Ovary (tissue), 9 donors: Measurements from ENCODE around the gene TRIM28. TPM values are rescaled to one million over a fixed set of nuclear protein-coding genes. Genes with fewer than 3 reads are reported as not detected.

Source experiments
- DNase-seq, 5 donors: peaks; one replicate each; pipeline ENCODE4 v3.0.0-alpha.2; 2019 to 2020
- H3K27ac ChIP-seq, 2 donors: fragments of 200-600 bp; one replicate each; pipeline versions ENCODE4 v1.5.1 to v1.8.0; 2019 to 2022
- H3K27me3 ChIP-seq: fragments of 200-600 bp; one replicate; pipeline ENCODE4 v1.8.0; 2022
- H3K36me3 ChIP-seq: fragments of 200-600 bp; sonication (generic); one replicate; pipeline ENCODE4 v1.5.1; 2019
- H3K4me1 ChIP-seq: one replicate; pipeline ENCODE4 v1.8.1; 2013; ENCODE audit warnings: mild to moderate bottlenecking, moderate library complexity; ENCODE audit not compliant: insufficient read depth
- H3K4me3 ChIP-seq: fragments of 200-600 bp; sonication (generic); one replicate; pipeline ENCODE4 v1.5.1; 2017
- H3K9me3 ChIP-seq, 2 donors: fragments of 200-600 bp in 1 of 2; sonication (generic) in 1 of 2; one replicate each; pipeline versions ENCODE4 v1.5.1 to v1.8.1; 2013 to 2019; ENCODE audit warnings: mild to moderate bottlenecking in 1 of 2, moderate library complexity in 1 of 2
- CTCF ChIP-seq, 3 donors: fragments of 450-650 bp in 2 of 3; fragments of 200-600 bp in 1 of 3; IDR thresholded peaks; one replicate each; pipeline versions ENCODE4 v1.5.1 to v1.8.0; 2016 to 2022; ENCODE audit warnings: antibody characterized with exemption in 3 of 3, mild to moderate bottlenecking in 1 of 3
- EP300 ChIP-seq: sonication (generic); formaldehyde crosslinking; IDR thresholded peaks from one replicate; pipeline ENCODE4 v1.6.1; 2017; ENCODE audit warnings: antibody characterized with exemption
- POLR2A ChIP-seq: fragments of 450-650 bp; IDR thresholded peaks from one replicate; pipeline ENCODE4 v1.6.1; 2017; ENCODE audit warnings: antibody characterized with exemption, mild to moderate bottlenecking, moderate library complexity
- WGBS, 3 donors: extraction: QIAGEN DNeasy Blood & Tissue Kit in 1 of 3; methylation state at CpG; one replicate each; pipeline versions ENCODE4 v1.1.5 to v1.1.7; 2013 to 2017; 5-methylcytosine and 5-hydroxymethylcytosine counted together
- intact Hi-C, 4 donors: fragments of 100-400 bp; cut with DNase I; formaldehyde crosslinking; loops; one replicate each; pipeline versions ENCODE4 v1.11.0 to v1.15.1; 2022 to 2023
- polyA plus RNA-seq, 2 donors: library from polyadenylated mRNA; stranded (reverse); fragments of 200-250 nt in 1 of 2; fragments of 350-450 nt in 1 of 2; fragmentation: Illumina TruSeq in 1 of 2; extraction: RNeasy Lipid Tissue Mini Kit (QIAGEN cat#74804) in 1 of 2; gene quantifications; one replicate each; pipeline ENCODE4 v1.2.3, GENCODE V29; 2013 to 2014
- total RNA-seq, 7 donors: library from RNA; depleted of rRNA in 2 of 7; stranded (reverse); fragments of >200 nt in 2 of 7; fragmentation: NEBNext Ultra II Directional in 3 of 7; extraction: Animal tissue kit (Norgen Biotek cat#: 25700) in 3 of 7; gene quantifications; one replicate each; pipeline versions ENCODE4 v1.1.0 to v1.2.4, GENCODE V29; 2016 to 2023
- donor health status: DM: no; HTN: no; CAD: no; lungs with moderate emphysema.
- donor health status: DM: no; HTN: no; CAD: no.
- donor health status: Bipolar disorder and iron deficiency.
- donor health status: DM: yes; HTN: yes; CAD: no.
- donor health status: DM: no; HTN: no; CAD: no.
- donor health status: DM: yes; HTN: yes; CAD: no.

The TRIM28 gene
- total and polyA plus RNA-seq, 9 donors = 193 to 505 (median 317) TPM

- no peak for DNase-seq
- H3K9me3 ChIP-seq = no peaks in the 10 kb centered on the region
- peaks cover 14% of the 10 kb centered on the region for H3K4me1 ChIP-seq
- TF ChIP-seq EP300 = no peak
- TF ChIP-seq CTCF (IDR thresholded peaks at IDR 0.05) = no peak
- no peak for TF ChIP-seq POLR2A
- no peak overlapping the region for H3K4me3 ChIP-seq
- no peak overlapping the region for H3K27ac ChIP-seq
- no peaks in the 10 kb centered on the region for H3K27me3 ChIP-seq
- no peaks in the 10 kb centered on the region for H3K36me3 ChIP-seq
- WGBS, 3 donors = 90% methylated on average over 18 of the region's 18 CpGs
- intact Hi-C loops = no loop called here
Observed at GRCh38 chr19:58551577-58552471, 8.0 kb downstream of the TRIM28 start.

GRCh38 chr19:58552655-58553054 is 8.8 kb downstream of the TRIM28 start:
- H3K27ac ChIP-seq = no peak overlapping the region
- H3K27me3 ChIP-seq = no peaks in the 10 kb centered on the region
- no peaks in the 10 kb centered on the region for H3K9me3 ChIP-seq
- WGBS, 3 donors = 79 to 87% (median 87%) methylated on average over 2 of the region's 2 CpGs
- TF ChIP-seq CTCF (IDR thresholded peaks at IDR 0.05) = no peak
- TF ChIP-seq EP300 = no peak
- no peak for TF ChIP-seq POLR2A
- peaks cover 14% of the 10 kb centered on the region for H3K4me1 ChIP-seq
- H3K36me3 ChIP-seq = no peaks in the 10 kb centered on the region
- no peak overlapping the region for H3K4me3 ChIP-seq
- no peak for DNase-seq
- intact Hi-C loops = no loop called here

- WGBS, 3 donors = 19 to 37% (median 21%) methylated on average over 18 of the region's 18 CpGs
- H3K36me3 ChIP-seq = no peaks in the 10 kb centered on the region
- intact Hi-C loops = no loop called here
Observed at GRCh38 chr19:58553799-58554493, 10.1 kb downstream of the TRIM28 start.

More at GRCh38 chr19:58553799-58554493, 10.1 kb downstream of the TRIM28 start:
- Histone ChIP-seq H3K4me3 (peak overlapping the region; percentile 84), H3K27me3 (no peaks in the 10 kb centered on the region), H3K4me1 (peaks cover 14% of the 10 kb centered on the region), H3K9me3 (no peaks in the 10 kb centered on the region), H3K27ac (peak overlapping the region; percentile 9 to 95)
- peak in 3 of 5 donors; percentile 55 to 68 (median 59) for DNase-seq
- TF ChIP-seq CTCF (IDR thresholded peaks at IDR 0.05) = no peak
- no peak for TF ChIP-seq EP300
- TF ChIP-seq POLR2A = no peak
